22Rv1 (cell line): ENCODE measurements around the gene GFRA1.

ENCODE experiments used
- CTCF ChIP-seq: fragments of 450-650 bp; IDR thresholded peaks from 2 replicates; pipeline ENCODE4 v1.5.1; 2017; ENCODE audit warnings: mild to moderate bottlenecking
- ZFX ChIP-seq: fragments of 450-650 bp; IDR thresholded peaks from 2 replicates; pipeline ENCODE4 v1.6.1; 2017; ENCODE audit warnings: antibody characterized with exemption, borderline replicate concordance

GRCh38 chr10:116306847-116307246 is 33.8 kb upstream of the GFRA1 start:
- TF ChIP-seq CTCF (no peak), ZFX (no peak)
